GM18868 (cell line): ENCODE results near the gene TFEB.

Source experiments
- ATAC-seq: cut with Tn5 transposase; IDR thresholded peaks from one replicate; pipeline ENCODE4 v1.9.1; 2021; ENCODE audit warnings: mild to moderate bottlenecking, moderate library complexity; ENCODE audit not compliant: unreplicated experiment

The TFEB gene

DNA sequence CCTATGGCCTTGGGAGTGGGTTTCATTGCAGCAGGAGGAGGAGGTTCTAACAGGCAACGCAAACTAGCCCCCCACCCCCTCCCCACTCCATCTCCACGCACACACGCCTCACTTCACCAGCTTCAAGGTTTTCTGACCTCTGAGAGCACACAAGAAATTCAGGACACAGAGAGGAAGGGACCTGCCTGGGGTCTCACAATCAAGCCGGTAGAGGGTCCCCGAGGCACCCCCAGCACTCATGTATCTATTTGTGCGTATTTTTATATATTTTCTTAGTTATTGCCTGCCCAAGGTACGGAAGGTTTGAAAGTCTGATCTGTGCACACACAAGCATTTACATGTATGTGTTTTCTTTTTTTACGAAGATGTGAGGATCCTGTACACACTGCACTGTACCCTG, 80.2 kb downstream of the TFEB start:
- no peak for ATAC-seq

DNA sequence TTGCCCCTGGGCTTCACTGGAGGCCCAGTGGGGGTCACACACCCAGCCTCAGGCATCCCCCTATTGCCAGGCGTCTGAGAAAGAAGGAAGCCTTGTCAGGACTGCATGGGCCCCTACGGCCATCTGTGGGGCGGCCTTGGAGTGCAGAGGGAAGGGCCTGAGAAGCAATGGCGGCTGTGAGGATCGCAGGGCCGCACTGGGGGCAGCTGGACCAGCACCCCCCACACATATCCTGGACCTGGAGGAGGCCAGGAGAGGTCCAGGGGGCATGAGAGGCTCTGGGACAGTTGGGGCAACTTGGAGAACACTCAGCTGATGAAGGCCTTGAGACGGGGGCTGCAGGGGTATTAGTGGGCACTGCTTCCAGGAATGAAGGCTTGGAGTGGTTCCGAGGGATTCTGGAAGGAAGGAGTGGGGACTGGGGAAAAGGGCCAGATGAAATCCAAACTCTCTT, 80.7 kb downstream of the TFEB start:
- no peak for ATAC-seq

DNA sequence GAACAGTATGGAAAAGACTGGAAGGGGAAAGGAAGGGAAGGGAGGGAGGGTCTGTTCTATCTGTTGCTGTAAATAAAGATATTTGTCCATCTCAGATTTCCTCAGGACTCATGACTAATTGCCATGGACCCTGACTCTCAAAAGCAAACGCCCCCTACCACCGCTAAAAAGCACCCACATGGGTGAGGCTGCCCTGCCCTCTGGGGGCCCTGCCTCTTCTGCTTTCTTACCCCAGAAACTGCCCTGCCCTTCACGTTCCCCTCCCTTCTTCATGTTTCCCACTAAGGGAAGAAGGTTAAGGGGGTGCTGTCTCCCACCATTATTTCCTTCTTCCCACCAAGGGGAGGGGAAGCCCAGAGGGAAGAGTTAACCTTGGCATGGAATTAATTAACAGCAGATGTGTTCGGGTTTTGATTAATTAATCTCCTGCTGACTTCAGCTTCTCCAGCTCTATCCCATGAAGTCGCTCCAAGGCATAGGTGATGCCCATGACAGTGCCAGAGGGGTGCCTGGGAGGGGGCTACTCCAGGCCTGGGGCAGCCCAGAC, 81.2 kb downstream of the TFEB start:
- ATAC-seq = no peak

DNA sequence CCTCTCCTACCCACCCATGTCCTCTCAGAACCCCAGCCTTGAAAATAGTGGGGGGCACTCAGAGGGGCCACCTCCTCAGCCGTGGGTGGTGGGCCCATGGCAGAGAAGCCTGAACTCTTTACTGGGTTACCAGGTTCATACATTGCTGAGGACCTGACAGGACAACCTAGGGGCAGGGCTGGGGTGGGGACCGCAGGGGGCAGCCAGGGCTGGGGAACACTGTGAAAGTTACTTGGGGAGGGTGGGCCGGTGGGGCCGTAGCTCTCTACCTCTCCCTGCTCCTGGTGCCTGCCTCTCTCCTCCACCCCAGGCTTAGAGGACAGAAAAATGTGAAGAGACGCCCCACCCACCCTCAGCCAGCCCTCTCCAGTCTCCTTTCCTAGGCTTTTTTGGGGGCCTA, 81.7 kb downstream of the TFEB start:
- no peak for ATAC-seq

DNA sequence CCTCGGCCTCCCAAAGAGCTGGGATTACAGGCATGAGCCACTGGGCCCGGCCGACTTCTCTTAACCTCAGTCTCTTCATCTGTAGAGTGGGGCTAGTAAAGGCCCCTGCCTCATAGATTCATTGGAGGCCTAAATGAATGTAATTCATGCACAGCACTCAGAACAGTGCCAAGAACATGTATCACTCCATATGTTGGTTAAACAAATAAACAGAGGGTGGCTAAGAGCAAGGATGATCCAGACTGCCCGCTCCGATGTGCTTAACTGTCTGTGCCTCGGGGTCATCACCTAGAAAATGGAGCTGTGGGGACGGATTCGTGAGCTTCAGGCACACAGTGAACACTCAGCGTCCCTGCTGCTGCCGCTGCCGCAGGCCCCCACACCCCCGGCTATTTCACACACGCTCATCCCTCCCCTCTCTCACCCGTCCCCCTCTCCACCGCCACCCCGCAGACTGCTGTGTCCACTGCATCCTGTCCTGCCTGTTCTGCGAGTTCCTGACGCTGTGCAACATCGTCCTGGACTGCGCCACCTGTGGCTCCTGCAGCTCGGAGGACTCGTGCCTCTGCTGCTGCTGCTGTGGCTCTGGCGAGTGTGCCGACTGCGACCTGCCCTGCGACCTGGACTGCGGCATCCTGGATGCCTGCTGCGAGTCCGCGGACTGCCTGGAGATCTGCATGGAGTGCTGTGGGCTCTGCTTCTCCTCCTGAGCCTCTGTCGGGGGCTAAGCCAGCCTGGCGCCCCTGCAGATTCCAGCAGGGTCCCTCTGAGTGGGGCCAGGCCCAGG, 82.3 kb downstream of the TFEB start:
- ATAC-seq = no peak

DNA sequence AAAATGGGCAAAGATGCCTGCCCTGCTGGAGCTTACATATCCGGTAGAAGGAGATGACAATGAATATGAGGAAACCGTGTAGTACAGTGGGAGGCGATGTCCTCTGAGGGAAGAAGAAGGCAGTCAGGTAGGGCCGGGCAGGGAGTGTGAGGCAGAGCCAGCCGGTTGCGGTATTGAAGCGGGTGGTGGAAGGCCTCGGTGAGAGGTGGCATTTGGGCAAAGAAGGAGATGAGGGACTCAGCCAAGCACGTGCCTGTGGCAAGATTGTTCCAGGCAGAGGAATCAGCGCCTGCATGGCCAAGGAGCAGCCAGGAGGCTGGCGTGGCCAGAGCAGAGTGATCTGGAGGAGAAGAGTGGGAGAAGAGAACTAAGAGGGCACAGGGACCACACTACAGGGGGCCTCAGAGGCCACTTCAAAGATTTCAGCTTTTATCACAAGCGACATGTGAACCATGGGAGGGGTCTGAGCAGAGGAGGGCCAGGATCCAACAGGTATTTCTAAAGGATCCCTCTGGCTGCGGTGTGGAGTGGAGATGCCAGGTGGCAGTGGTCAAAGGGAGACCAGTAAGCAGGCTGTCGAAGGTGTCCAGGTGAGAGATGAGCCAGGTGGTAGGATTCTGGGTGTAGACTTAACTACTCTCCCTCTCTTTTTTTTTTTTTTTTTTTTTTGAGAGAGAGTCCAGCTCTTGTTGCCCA, 83.3 kb downstream of the TFEB start:
- ATAC-seq = no peak

DNA sequence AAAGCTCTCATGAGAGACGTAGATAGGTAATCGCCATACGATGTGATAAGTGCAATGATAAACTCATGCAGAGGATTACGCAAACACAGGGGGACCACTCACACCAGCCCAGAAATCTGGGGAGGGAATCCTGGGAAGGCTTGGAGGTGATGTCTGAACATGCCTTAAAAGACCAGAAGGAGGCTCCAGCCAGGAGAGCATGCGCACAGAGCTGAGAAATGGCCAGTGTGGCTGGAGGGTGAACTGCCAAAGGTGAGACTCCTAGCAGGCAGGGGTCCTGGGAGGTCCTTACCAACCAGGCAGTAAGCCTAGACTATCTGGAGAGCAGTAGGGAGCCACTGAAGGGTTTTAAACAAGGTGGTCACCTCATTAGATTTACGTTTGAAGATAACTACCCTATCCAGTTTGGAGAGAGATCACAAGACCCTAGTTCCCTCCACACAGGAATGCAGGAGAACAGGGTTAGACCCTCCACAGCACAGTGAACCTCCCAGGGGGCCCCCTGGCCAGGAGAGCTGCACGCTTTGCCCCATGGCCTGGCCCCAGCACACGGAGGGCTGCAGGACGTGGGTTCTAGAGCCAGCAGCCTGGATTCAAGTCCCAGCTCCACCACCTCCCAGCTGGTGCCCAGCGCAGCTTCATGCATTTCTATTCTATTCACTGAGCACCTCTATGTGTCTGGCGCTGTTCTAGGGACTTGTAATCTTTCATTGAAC, 84.0 kb downstream of the TFEB start:
- ATAC-seq = no peak

DNA sequence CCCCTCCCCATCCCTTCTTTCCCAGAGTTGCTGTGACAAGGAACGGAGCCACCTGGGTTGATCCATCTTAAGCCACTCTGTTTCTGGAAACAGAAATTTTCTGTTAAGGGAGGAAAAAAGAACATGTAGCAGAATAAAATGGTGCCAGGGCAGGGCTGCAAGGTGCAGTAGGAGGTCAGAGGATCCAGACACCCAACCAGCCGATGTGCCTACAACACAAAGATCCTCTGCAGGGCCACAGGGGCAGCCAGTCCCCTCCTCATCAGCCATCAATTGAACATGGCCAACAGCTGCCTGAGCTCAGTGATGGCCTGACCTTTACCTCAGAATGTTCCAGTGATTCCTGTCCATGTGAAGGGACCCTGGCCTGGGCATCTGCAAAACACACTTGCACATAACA, 85.3 kb downstream of the TFEB start:
- no peak for ATAC-seq

DNA sequence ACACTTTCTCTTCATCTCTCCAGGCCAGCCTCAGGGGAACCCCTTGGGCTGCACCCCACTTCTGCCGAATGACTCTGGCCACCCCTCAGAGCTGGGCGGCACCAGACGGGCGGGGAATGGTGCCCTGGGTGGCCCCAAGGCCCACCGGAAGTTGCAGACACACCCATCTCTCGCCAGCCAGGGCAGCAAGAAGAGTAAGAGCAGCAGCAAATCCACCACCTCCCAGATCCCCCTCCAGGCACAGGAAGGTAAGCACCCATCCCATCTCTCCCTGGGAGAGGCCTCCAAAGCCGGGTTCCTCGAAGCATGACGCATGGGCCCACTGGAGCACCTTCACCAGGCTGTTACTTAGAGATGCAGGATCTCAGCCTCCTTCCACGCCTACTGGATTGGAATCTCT, 85.8 kb downstream of the TFEB start:
- no peak for ATAC-seq

DNA sequence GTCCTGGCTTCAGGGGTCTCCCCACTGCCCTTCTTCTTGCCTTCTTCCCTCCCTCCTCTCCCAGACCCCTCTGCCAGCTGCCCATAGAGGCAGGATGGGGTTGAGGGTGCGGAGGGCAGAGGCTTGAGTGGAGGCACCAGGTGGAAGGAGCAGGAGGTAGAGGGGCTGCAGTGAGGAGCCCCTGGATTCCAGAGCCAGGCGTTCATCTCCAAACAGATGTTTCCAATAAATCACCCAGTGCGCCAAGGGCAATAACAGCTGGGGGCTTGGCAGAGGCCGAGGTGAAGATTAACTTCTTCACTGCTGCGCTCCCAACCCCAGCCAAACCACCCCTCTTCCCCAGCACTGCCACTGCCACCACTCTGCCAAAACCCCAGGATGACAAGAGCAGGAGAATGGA, 86.5 kb downstream of the TFEB start:
- ATAC-seq = no peak

DNA sequence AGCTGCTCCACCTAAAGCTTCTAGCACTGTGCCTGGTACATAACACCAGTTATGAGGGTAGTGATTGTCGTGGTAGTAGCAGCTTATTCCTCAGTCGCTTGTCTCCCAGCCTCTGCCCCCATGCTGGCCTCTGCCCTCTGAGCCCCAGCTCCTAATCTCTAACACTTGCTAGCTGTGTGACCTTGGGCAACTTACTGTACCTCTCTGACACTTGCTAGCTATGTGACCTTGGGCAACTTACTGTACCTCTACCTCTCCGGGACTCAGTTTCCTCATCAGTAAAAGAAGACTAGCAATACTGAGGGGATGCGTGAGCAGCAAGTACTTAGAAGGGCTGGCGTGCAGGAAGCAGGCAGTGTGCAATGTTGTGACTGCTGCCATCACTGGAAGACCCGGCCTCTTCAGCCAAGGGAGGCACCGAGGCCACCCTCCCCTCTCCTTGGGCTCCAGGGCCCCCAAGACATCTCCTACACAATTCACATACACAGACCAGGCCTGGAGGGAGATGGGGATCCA, 87.3 kb downstream of the TFEB start:
- no peak for ATAC-seq

DNA sequence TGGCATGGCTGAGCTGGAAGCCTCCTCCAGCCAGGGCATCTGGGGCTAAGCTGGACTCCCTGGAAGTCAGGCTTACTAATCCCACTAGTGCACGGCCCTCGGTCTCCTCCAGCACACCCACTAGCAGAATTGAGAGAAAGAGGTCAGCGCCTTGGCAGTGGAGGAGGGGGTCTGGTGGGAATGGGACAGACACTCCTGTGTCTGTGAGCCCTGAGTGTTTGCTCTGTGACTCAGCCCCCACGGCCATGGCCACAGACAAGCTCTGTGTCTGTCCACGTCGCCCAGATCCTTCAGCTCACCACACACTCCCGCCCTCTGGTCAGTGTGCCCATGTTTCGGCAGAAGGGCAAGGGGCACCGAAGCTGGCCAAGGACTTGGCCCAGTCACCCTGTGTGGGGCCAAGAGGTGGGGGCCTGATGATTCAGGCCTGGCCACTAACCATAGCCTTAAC, 88.3 kb downstream of the TFEB start:
- no peak for ATAC-seq

DNA sequence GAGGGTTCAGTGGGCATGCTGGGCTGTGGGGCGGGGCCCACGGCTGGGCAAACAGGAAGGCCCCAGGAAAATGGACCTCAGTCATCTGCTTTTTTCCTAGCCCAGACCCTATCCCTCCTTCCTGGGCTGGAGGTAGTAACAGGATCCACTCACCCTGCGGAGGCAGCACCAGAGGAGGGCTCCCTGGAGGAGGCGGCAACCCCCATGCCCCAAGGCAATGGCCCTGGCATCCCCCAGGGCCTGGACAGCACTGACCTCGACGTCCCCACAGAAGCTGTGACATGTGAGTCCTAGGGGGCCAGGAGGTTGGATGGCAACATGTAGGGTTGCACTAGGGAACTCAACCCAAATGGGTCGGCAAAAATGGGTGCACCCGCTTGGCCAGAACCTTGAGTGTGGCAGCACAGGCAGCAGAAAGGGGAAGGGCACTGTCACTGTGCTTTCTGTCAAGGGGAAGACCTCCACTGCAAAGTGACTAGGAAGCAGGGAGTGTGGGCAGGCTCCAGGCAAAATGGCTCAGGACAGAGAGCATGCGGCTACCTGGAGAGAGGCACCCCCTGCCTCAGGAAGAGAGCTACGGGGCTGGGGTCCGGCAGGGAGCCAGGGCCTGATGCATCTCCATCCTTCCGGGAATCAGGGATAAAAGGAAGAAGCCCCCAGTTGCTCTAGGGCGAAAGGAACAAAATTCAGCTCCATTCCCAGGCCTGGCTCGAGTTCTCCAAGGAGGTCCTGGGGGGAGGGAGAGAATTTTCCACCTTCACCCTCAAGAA, 89.2 kb downstream of the TFEB start:
- no peak for ATAC-seq

DNA sequence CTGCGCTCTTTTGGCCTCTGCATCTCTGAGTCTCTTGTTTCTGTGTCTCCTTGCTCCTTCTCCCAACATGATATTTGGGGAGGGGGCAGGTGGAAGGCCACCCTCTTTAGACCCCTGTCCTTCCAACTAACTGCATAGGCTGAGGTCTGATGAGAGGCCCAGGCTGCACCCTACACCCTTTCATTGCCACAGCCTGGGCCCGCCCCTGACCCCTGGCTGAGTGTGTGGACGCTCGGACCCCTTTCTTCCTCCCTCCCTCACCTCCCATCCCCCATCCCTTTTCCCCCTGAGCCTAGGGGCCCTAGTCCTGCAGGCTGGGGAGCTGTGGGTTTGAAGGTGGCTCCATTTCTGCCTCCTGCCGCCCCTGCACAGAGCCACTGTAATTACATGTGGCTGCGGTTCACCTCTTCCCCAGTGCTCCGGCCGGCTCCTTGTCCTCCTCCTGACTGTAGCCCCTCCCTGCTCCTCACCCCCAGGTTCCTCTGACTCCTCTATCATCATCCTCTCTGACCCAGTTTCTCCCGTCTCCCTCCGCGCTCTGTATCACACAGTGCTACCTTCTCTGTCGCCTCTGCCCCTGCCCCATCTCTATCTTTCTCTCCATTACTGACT, 90.3 kb downstream of the TFEB start:
- ATAC-seq = no peak

DNA sequence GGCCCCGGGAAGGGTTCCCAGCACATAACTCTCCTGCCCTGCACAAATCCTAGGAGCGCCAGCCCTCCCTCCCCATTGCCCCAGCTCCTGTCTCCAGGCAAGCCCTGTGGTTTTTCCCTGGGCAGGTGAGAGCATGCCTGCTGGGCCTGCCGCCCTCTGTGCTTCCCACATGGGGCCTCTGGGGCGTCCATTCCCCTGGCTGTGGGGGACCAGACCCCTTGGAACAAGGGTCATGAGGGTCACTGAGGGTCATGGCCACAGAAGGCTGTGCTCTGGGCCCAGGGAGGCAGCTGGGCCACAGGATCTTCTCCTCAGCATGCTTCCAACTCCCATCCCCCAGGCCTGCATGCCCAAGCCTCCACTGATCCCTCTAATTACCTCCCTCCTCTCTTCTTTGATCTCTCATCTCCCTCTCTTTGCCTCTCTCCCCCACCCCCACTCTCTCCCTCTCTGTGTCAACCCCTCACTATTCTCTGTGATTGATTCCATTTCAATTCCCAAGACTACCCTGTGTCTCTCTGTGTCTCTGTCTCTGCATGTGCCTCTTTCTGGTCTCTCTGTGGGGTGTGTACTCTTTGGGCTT, 91.0 kb downstream of the TFEB start:
- ATAC-seq = no peak

DNA sequence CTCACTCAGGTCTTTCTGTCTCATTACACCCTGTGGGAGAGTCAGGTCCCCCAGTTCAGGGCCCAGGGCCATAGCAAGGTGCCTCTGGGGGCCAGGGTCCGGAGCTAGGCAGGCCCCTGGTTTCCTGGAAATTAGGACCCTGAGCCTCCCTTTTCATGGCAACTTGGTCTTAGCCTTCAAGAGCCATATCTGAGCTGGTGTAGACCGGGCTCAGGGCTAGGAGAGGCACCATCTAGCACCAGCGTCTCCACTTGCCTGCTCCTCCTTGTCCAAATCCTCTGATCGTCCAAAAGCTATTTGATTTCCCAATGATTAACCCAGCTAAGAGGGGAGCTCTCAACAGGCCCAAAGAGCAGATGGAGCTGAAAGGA, 91.5 kb downstream of the TFEB start:
- ATAC-seq = no peak

DNA sequence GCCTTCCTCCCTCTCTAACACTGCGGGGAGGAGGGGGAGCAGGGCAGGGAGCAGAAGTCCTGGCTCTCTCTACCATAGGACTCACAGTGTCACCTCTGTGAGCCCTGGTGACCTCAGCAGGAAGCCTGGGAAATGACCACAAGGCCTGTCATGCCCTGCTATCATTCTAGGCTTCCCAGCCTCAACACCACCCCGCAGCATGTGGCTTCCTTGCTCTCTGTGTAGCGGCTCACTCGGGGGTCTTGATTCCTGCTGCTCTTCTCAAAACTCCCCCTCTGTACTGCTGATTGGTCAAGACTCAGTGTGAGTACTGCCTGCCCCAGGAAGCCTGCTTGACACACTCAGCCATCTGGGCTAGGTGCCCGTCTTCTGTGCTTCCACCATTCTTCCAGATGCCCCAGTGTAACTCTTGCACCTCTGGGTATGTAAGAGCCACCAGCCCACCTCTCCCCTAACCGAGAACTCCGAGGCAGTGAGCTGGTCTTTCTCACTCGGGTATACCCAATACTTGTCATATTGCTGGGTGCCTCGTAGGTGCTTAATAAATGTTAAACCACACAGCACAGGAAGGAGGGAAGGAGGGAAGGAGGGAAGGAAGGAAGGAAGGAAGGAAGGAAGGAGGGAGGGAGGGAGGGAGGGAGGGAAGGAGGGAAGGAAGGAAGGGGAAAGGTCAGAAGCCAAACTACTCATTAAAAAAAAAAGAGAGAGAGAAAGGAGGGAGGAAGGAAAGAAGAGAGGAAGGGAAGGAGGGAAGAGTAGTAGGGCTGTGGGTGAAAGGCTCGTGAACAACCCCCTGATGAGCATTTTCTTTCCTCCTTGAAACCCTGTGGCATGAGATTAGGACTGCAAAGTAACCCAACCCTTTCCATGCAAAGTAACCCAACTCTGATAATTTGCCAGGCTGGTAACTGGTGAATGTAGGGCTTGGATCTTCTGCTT, 92.2 kb downstream of the TFEB start:
- ATAC-seq = no peak

DNA sequence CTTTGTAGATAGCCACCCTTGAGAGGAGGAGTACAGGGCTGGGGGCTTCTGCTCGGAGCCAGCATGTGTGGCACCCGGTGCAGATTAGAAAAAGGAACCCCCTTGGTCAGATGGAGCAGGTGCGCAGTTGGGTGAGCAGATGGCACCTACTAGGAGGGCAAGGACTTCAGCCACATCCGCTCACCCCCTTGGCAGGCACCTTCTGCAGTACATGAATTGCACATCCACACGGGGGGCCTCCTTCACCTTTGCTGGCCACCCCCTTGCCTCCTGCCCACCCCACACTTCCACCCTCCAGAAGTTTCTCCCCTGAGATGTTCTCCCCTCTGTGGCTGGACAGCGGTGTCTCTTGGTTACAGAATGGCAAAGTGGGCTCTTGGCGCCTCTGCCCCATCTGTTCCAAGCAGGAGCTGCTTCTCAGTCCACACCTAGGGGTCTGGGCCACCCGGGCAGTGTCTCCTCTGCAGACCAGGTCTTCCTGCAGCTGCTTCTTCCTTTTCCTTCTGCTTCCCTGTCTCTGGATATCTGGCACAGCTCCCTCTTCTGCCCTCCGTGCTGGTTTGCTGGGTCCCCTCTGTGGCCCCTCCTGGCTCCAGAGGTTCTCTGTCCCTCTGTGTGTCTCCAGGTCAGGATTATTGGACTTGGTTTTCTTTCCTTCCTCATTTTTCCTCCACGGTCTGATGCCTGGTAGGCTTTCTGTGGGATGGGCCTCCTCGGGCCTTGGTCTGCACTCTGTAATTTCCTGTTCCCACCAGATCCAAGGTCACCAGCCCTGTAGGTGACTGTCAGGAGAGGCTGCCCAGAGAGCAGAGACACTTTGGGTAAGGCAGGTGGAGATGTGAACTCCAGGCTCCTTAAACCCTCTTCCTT, 93.1 kb downstream of the TFEB start:
- no peak for ATAC-seq
